GM12878 (cell line): ENCODE measurements around the gene KCNN3. TPM values are rescaled to one million over a fixed set of nuclear protein-coding genes. Genes with fewer than 3 reads are reported as not detected.

Experiments used
- BCL11A ChIP-seq: IDR thresholded peaks from 2 replicates; pipeline ENCODE4 v1.6.1; 2011; ENCODE audit warnings: low read depth, low read length
- BHLHE40 ChIP-seq, 2 experiments: fragments of 450-650 bp in 1 of 2; IDR thresholded peaks; 2 replicates each; pipeline ENCODE4 v1.6.1; 2011 to 2017; ENCODE audit warnings: low read depth in 2 of 2, borderline replicate concordance in 1 of 2, improper control_type of control experiment in 1 of 2, low read length in 1 of 2, mild to moderate bottlenecking in 1 of 2
- CREM ChIP-seq: IDR thresholded peaks from 2 replicates; pipeline ENCODE4 v1.6.1; 2014; ENCODE audit warnings: antibody characterized with exemption, low read depth
- EED ChIP-seq: sonication (generic); IDR thresholded peaks from 2 replicates; pipeline ENCODE4 v1.6.1; 2016; ENCODE audit warnings: antibody characterized with exemption, low read depth
- EP300 ChIP-seq, 2 experiments: fragments of 150-350 bp in 1 of 2; IDR thresholded peaks; 2 replicates each; pipeline ENCODE4 v1.6.1; 2011 to 2012; ENCODE audit warnings: low read depth in 2 of 2, low read length in 2 of 2, borderline replicate concordance in 1 of 2, improper control_type of control experiment in 1 of 2, inconsistent platforms in 1 of 2; ENCODE audit not compliant: control insufficient read depth in 1 of 2
- ETV6 ChIP-seq, 2 experiments: fragments of 450-650 bp in 1 of 2; IDR thresholded peaks in 1 of 2; conservative IDR thresholded peaks in 1 of 2; 2 replicates each; pipeline ENCODE4 v1.6.1; 2014; ENCODE audit warnings: antibody characterized with exemption in 1 of 2, borderline replicate concordance in 1 of 2, low read depth in 1 of 2, mild to moderate bottlenecking in 1 of 2, moderate library complexity in 1 of 2
- FOS ChIP-seq: IDR thresholded peaks from 3 replicates; pipeline ENCODE4 v1.6.1; 2011; ENCODE audit warnings: borderline replicate concordance; ENCODE audit not compliant: insufficient read length; ENCODE audit errors: extremely low read depth
- FOXK2 ChIP-seq: fragments of 450-650 bp; IDR thresholded peaks from 2 replicates; pipeline ENCODE4 v1.6.1; 2017; ENCODE audit warnings: mild to moderate bottlenecking, moderate library complexity
- HDAC6 ChIP-seq: fragments of 200-600 bp; sonication (generic); IDR thresholded peaks from one replicate; pipeline ENCODE4 v1.8.0; 2017; ENCODE audit warnings: antibody characterized with exemption; ENCODE audit not compliant: unreplicated experiment
- KAT2A ChIP-seq: conservative IDR thresholded peaks from 2 replicates; pipeline ENCODE4 v1.6.1; 2011; ENCODE audit warnings: low read depth, low read length; ENCODE audit not compliant: control insufficient read depth
- KDM1A ChIP-seq: fragments of 200-600 bp; sonication (generic); IDR thresholded peaks from 2 replicates; pipeline ENCODE4 v1.6.1; 2016; ENCODE audit warnings: borderline replicate concordance
- MTA2 ChIP-seq: fragments of 450-650 bp; IDR thresholded peaks from 2 replicates; pipeline ENCODE4 v1.6.1; 2016; ENCODE audit warnings: low read depth, mild to moderate bottlenecking, moderate library complexity
- MXI1 ChIP-seq: fragments of 150-350 bp; IDR thresholded peaks from 2 replicates; pipeline ENCODE4 v1.6.1; 2011; ENCODE audit warnings: low read depth, mild to moderate bottlenecking, inconsistent platforms, low read length, improper control_type of control experiment
- NFXL1 ChIP-seq: fragments of 450-650 bp; IDR thresholded peaks from 2 replicates; pipeline ENCODE4 v1.6.1; 2017; ENCODE audit warnings: antibody characterized with exemption, mild to moderate bottlenecking, borderline replicate concordance
- RAD21 ChIP-seq: IDR thresholded peaks from 2 replicates; pipeline ENCODE4 v1.6.1; 2011; ENCODE audit warnings: mild to moderate bottlenecking, low read depth, low read length, moderate library complexity; ENCODE audit not compliant: insufficient read depth
- RCOR1 ChIP-seq: conservative IDR thresholded peaks from 2 replicates; pipeline ENCODE4 v1.6.1; 2012; ENCODE audit warnings: low read depth, low read length, improper control_type of control experiment
- SIX5 ChIP-seq: IDR thresholded peaks from 2 replicates; pipeline ENCODE4 v1.6.1; 2011; ENCODE audit warnings: mild to moderate bottlenecking, low read depth, low read length, moderate library complexity; ENCODE audit not compliant: severe bottlenecking
- STAT1 ChIP-seq: fragments of 450-650 bp; conservative IDR thresholded peaks from 2 replicates; pipeline ENCODE4 v1.6.1; 2014; ENCODE audit warnings: antibody characterized with exemption, mild to moderate bottlenecking
- TCF7 ChIP-seq: IDR thresholded peaks from 2 replicates; pipeline ENCODE4 v1.6.1; 2014; ENCODE audit warnings: antibody characterized with exemption, borderline replicate concordance
- YY1 ChIP-seq: IDR thresholded peaks from 2 replicates; pipeline ENCODE4 v1.6.1; 2011; ENCODE audit warnings: low read depth, mild to moderate bottlenecking, low read length
- ZZZ3 ChIP-seq: IDR thresholded peaks from 2 replicates; pipeline ENCODE4 v1.6.1; 2011; ENCODE audit warnings: low read depth; ENCODE audit not compliant: control insufficient read depth, insufficient read length
- polyA plus RNA-seq, 11 experiments: library from polyadenylated mRNA; depleted of rRNA in 4 of 11; unstranded in 6 of 11; stranded (reverse) in 5 of 11; fragments of >200 nt; fragmentation: Nextera tagmentation in 4 of 11; fragmentation: Illumina TruSeq in 1 of 11; extraction: Ambion mirVana in 4 of 11; extraction: Trizol in 1 of 11; gene quantifications; 1 replicate in 1 of 11; 2 replicates in 10 of 11; pipeline versions ENCODE4 v1.2.1 to v1.2.3, GENCODE V29; 2011 to 2016; ENCODE audit warnings: inconsistent platforms in 2 of 11, missing spikeins in 2 of 11, low read depth in 1 of 11
- total RNA-seq, 4 experiments: library from RNA; depleted of rRNA in 3 of 4; stranded (reverse); fragments of >200 nt in 3 of 4; fragmentation: Illumina TruSeq in 1 of 4; extraction: Trizol in 1 of 4; gene quantifications; 2 replicates each; pipeline versions ENCODE4 v1.2.1 to v1.2.3, GENCODE V29; 2013 to 2021
- TF ChIP-seq, protein P1 (sequence below): fragments of 450-650 bp; IDR thresholded peaks from 2 replicates; pipeline ENCODE4 v1.6.1; 2016; ENCODE audit warnings: mild to moderate bottlenecking
- TF ChIP-seq, protein P2 (sequence below): IDR thresholded peaks from 2 replicates; pipeline ENCODE4 v1.6.1; 2011; ENCODE audit warnings: mild to moderate bottlenecking, low read depth, low read length, moderate library complexity; ENCODE audit not compliant: insufficient replicate concordance
- TF ChIP-seq, protein P3 (sequence below): fragments of 450-650 bp; IDR thresholded peaks from 2 replicates; pipeline ENCODE4 v1.6.1; 2016; ENCODE audit warnings: mild to moderate bottlenecking, moderate library complexity, borderline replicate concordance

The KCNN3 gene
- total and polyA plus RNA-seq, 10 of the 15 experiments (the other 5 are each of a cell fraction or from before 2014, with no cell fraction given) = 3.5 to 26.4 (median 14.9) TPM

DNA sequence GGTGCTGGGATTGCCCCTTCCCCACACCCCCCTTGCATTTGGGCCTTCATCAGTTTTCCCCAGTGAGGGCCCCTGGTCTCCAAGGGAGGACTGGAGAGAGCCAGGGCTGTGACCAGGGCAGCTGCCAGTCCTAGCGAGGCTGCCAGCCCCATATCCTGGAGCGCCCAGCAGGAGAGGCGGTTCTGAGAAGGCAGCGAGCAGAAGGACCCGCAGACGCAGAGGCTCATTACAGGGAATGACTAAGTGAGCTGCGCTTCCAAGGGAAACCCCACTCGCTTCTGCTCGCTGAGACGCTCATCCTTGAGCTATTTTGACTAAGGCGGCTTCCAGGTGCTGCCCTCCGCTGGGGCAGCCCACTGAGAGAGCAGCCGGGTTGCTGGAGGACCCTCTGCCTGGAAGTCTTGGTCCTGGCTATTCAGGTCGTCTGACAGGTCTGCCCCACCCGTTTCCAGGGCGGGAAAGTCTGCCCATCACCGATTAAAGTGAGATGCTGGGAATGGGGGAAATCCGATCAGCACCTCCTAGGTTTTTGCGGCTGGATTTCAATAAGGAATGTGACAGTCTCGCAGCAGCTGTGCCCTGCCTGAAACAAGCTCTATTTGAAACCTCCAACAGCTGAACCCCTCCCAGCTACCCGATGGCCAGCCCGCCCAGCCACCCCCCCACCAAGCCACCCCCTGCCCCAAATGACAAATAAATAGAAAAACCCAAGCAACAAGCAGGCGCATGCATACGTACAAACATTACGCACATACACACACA is 2.8 kb downstream of the KCNN3 start (continued):
- no peak for TF ChIP-seq ZZZ3
- TF ChIP-seq BCL11A = no peak
- TF ChIP-seq, protein P1, sequence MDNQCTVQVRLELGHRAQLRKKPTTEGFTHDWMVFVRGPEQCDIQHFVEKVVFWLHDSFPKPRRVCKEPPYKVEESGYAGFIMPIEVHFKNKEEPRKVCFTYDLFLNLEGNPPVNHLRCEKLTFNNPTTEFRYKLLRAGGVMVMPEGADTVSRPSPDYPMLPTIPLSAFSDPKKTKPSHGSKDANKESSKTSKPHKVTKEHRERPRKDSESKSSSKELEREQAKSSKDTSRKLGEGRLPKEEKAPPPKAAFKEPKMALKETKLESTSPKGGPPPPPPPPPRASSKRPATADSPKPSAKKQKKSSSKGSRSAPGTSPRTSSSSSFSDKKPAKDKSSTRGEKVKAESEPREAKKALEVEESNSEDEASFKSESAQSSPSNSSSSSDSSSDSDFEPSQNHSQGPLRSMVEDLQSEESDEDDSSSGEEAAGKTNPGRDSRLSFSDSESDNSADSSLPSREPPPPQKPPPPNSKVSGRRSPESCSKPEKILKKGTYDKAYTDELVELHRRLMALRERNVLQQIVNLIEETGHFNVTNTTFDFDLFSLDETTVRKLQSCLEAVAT = peak; percentile 56
- no peak for TF ChIP-seq ETV6 (conservative IDR thresholded peaks at IDR 0.05 in 1 of 2, IDR thresholded peaks at IDR 0.05 in 1 of 2; ENCODE audit: borderline replicate concordance in 1 of 2, low read depth in 1 of 2)
- TF ChIP-seq KAT2A = no peak
- TF ChIP-seq CREM = 0 out of 2 replicates have a peak, but pooled peaks have one; percentile 5
- no peak for TF ChIP-seq BHLHE40 (IDR thresholded peaks at IDR 0.05; ENCODE audit: borderline replicate concordance in 1 of 2, low read depth in 2 of 2, low read length in 1 of 2)
- no peak for TF ChIP-seq HDAC6
- TF ChIP-seq EED = 0 out of 2 replicates have a peak, but pooled peaks have one; percentile 9
- no peak for TF ChIP-seq STAT1
- no peak for TF ChIP-seq FOS
- no peak for TF ChIP-seq FOXK2
- TF ChIP-seq, protein P2, sequence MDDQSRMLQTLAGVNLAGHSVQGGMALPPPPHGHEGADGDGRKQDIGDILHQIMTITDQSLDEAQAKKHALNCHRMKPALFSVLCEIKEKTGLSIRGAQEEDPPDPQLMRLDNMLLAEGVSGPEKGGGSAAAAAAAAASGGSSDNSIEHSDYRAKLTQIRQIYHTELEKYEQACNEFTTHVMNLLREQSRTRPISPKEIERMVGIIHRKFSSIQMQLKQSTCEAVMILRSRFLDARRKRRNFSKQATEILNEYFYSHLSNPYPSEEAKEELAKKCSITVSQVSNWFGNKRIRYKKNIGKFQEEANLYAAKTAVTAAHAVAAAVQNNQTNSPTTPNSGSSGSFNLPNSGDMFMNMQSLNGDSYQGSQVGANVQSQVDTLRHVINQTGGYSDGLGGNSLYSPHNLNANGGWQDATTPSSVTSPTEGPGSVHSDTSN = no peak
- no peak for TF ChIP-seq KDM1A
- TF ChIP-seq, protein P3, sequence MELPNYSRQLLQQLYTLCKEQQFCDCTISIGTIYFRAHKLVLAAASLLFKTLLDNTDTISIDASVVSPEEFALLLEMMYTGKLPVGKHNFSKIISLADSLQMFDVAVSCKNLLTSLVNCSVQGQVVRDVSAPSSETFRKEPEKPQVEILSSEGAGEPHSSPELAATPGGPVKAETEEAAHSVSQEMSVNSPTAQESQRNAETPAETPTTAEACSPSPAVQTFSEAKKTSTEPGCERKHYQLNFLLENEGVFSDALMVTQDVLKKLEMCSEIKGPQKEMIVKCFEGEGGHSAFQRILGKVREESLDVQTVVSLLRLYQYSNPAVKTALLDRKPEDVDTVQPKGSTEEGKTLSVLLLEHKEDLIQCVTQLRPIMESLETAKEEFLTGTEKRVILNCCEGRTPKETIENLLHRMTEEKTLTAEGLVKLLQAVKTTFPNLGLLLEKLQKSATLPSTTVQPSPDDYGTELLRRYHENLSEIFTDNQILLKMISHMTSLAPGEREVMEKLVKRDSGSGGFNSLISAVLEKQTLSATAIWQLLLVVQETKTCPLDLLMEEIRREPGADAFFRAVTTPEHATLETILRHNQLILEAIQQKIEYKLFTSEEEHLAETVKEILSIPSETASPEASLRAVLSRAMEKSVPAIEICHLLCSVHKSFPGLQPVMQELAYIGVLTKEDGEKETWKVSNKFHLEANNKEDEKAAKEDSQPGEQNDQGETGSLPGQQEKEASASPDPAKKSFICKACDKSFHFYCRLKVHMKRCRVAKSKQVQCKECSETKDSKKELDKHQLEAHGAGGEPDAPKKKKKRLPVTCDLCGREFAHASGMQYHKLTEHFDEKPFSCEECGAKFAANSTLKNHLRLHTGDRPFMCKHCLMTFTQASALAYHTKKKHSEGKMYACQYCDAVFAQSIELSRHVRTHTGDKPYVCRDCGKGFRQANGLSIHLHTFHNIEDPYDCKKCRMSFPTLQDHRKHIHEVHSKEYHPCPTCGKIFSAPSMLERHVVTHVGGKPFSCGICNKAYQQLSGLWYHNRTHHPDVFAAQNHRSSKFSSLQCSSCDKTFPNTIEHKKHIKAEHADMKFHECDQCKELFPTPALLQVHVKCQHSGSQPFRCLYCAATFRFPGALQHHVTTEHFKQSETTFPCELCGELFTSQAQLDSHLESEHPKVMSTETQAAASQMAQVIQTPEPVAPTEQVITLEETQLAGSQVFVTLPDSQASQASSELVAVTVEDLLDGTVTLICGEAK = no peak
- TF ChIP-seq MXI1 = no peak
- no peak for TF ChIP-seq SIX5
- no peak for TF ChIP-seq EP300 (IDR thresholded peaks at IDR 0.05; ENCODE audit: borderline replicate concordance in 1 of 2, control insufficient read depth in 1 of 2, low read depth in 2 of 2, low read length in 2 of 2)
- no peak for TF ChIP-seq RCOR1
- no peak for TF ChIP-seq NFXL1
- 0 out of 2 replicates have a peak, but pooled peaks have one; percentile 10 for TF ChIP-seq MTA2
- no peak for TF ChIP-seq TCF7
- TF ChIP-seq YY1 = no peak
- TF ChIP-seq RAD21 = no peak
